Liver (tissue), 9 donors: Measurements from ENCODE around the gene E2F4. TPM values are rescaled to one million over a fixed set of nuclear protein-coding genes. Genes with fewer than 3 reads are reported as not detected.

ENCODE experiments used
- DNase-seq: peaks from one replicate; pipeline ENCODE4 v3.0.0-alpha.2; 2017; ENCODE audit warnings: low spot score
- H3K27ac ChIP-seq, 2 donors: one replicate each; pipeline ENCODE4 v1.7.0; 2013; ENCODE audit warnings: inconsistent platforms in 2 of 2, low read length in 2 of 2, control low read depth in 1 of 2, low read depth in 1 of 2, mild to moderate bottlenecking in 1 of 2
- H3K27me3 ChIP-seq, 4 donors: one replicate each; pipeline versions ENCODE4 v1.6.1 to v1.7.0; 2013; ENCODE audit warnings: low read length in 3 of 4, inconsistent platforms in 1 of 4, mild to moderate bottlenecking in 1 of 4, moderate library complexity in 1 of 4; ENCODE audit not compliant: control insufficient read depth in 4 of 4, insufficient read depth in 4 of 4
- H3K36me3 ChIP-seq, 4 donors: one replicate each; pipeline versions ENCODE4 v1.6.1 to v1.7.0; 2013; ENCODE audit warnings: low read length in 3 of 4, mild to moderate bottlenecking in 3 of 4, low read depth in 1 of 4, moderate library complexity in 1 of 4; ENCODE audit not compliant: control insufficient read depth in 4 of 4, insufficient read depth in 3 of 4
- H3K4me1 ChIP-seq, 4 donors: one replicate each; pipeline versions ENCODE4 v1.6.1 to v1.7.0; 2013; ENCODE audit warnings: low read length in 3 of 4, mild to moderate bottlenecking in 3 of 4, moderate library complexity in 1 of 4; ENCODE audit not compliant: control insufficient read depth in 4 of 4, insufficient read depth in 4 of 4
- H3K4me3 ChIP-seq, 3 donors: one replicate each; pipeline versions ENCODE4 v1.6.1 to v1.7.0; 2013; ENCODE audit warnings: low read length in 3 of 3, control low read depth in 1 of 3, low read depth in 1 of 3, mild to moderate bottlenecking in 1 of 3
- H3K9ac ChIP-seq, 2 donors: one replicate each; pipeline ENCODE4 v1.7.0; 2013; ENCODE audit warnings: low read length in 2 of 2, mild to moderate bottlenecking in 2 of 2, moderate library complexity in 2 of 2, control low read depth in 1 of 2, low read depth in 1 of 2
- H3K9me3 ChIP-seq, 4 donors: one replicate each; pipeline versions ENCODE4 v1.6.1 to v1.7.0; 2013; ENCODE audit warnings: low read length in 3 of 4; ENCODE audit not compliant: control insufficient read depth in 4 of 4
- FOXA2 ChIP-seq: IDR thresholded peaks from 2 replicates; pipeline ENCODE4 v1.6.1; 2016; ENCODE audit warnings: antibody characterized with exemption
- GABPA ChIP-seq, 2 donors: IDR thresholded peaks in 1 of 2; conservative IDR thresholded peaks in 1 of 2; 2 replicates each; pipeline ENCODE4 v1.6.1; 2016; ENCODE audit warnings: antibody characterized with exemption in 2 of 2, mild to moderate bottlenecking in 1 of 2, moderate library complexity in 1 of 2
- RAD21 ChIP-seq, 2 donors: IDR thresholded peaks; 2 replicates each; pipeline ENCODE4 v1.6.1; 2016; ENCODE audit warnings: antibody characterized with exemption in 2 of 2, mild to moderate bottlenecking in 2 of 2
- REST ChIP-seq: IDR thresholded peaks from 2 replicates; pipeline ENCODE4 v1.6.1; 2016; ENCODE audit warnings: antibody characterized with exemption, mild to moderate bottlenecking
- TAF1 ChIP-seq: conservative IDR thresholded peaks from 2 replicates; pipeline ENCODE4 v1.6.1; 2016; ENCODE audit warnings: antibody characterized with exemption, mild to moderate bottlenecking
- YY1 ChIP-seq: IDR thresholded peaks from 2 replicates; pipeline ENCODE4 v1.6.1; 2016; ENCODE audit warnings: antibody characterized with exemption, mild to moderate bottlenecking
- ZBTB33 ChIP-seq: IDR thresholded peaks from 2 replicates; pipeline ENCODE4 v1.6.1; 2016; ENCODE audit warnings: antibody characterized with exemption
- WGBS: extraction: QIAGEN DNeasy Blood & Tissue Kit; methylation state at CpG from one replicate; pipeline ENCODE4 v1.1.7; 2013; 5-methylcytosine and 5-hydroxymethylcytosine counted together
- polyA plus RNA-seq, 2 donors: library from polyadenylated mRNA; stranded (reverse) in 1 of 2; unstranded in 1 of 2; fragments of 200-250 nt in 1 of 2; fragments of >200 nt in 1 of 2; fragmentation: Nextera tagmentation in 1 of 2; extraction: Ambion mirVana in 1 of 2; gene quantifications; one replicate each; pipeline versions ENCODE4 v1.2.1 to v1.2.3, GENCODE V29; 2013 to 2015
- total RNA-seq, 2 donors: library from RNA; depleted of rRNA; stranded (reverse); fragments of >200 nt; gene quantifications; one replicate each; pipeline ENCODE4 v1.2.3, GENCODE V29; 2014
- TF ChIP-seq, protein P1 (sequence below): fragments of 150-350 bp; IDR thresholded peaks from 2 replicates; pipeline ENCODE4 v1.5.1; 2017; ENCODE audit warnings: improper control_type of control experiment, low read depth, low read length; ENCODE audit not compliant: missing input control
- TF ChIP-seq, protein P2 (sequence below): IDR thresholded peaks from 2 replicates; pipeline ENCODE4 v1.6.1; 2016; ENCODE audit warnings: antibody characterized with exemption
- donor health status: healthy.
- donor health status: healthy.
- donor health status: healthy.
- donor health status: healthy.
- donor health status: healthy.

E2F4 gene
- total and polyA plus RNA-seq, 4 donors: 18.1 to 107 (median 30.0) TPM

DNA sequence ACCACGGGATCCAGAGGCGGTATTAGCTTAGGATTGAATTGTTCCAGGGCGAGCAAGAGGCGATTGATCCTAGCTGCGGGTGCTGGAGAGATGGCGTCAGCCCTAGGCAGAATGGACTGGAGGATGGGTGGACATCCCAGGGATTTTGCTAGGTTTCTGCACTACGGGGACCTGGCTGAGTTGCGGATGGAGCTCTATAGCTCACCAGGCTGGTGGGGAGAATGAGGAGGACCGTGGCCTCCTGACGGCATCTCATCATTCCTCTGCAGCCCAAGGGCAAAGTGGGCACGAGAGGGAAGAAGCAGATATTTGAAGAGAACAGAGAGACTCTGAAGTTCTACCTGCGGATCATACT is 35.6 kb downstream of the E2F4 start:
- 13% methylated on average over 12 of the region's 12 CpGs for WGBS
- TF ChIP-seq YY1 (no peak), TAF1 (no peak), GABPA (IDR thresholded peaks at IDR 0.05 in 1 of 2, conservative IDR thresholded peaks at IDR 0.05 in 1 of 2) (no peak), RAD21 (IDR thresholded peaks at IDR 0.05) (no peak), FOXA2 (no peak)
- TF ChIP-seq, protein P1, sequence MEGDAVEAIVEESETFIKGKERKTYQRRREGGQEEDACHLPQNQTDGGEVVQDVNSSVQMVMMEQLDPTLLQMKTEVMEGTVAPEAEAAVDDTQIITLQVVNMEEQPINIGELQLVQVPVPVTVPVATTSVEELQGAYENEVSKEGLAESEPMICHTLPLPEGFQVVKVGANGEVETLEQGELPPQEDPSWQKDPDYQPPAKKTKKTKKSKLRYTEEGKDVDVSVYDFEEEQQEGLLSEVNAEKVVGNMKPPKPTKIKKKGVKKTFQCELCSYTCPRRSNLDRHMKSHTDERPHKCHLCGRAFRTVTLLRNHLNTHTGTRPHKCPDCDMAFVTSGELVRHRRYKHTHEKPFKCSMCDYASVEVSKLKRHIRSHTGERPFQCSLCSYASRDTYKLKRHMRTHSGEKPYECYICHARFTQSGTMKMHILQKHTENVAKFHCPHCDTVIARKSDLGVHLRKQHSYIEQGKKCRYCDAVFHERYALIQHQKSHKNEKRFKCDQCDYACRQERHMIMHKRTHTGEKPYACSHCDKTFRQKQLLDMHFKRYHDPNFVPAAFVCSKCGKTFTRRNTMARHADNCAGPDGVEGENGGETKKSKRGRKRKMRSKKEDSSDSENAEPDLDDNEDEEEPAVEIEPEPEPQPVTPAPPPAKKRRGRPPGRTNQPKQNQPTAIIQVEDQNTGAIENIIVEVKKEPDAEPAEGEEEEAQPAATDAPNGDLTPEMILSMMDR: no peak
- peak overlapping the region; percentile 84 to 93 for H3K9ac ChIP-seq
- peaks cover 2 to 47% (median 30%) of the 10 kb centered on the region in 4 donors for H3K4me1 ChIP-seq
- peaks cover 7 to 19% (median 17%) of the 10 kb centered on the region in 4 donors for H3K36me3 ChIP-seq
- H3K27me3 ChIP-seq: no peaks in the 10 kb centered on the region
- H3K4me3 ChIP-seq: peak overlapping the region; percentile 81 to 98 (median 93)
- H3K9me3 ChIP-seq: no peaks in the 10 kb centered on the region
- DNase-seq: no peak
- peak overlapping the region; percentile 49 to 70 for H3K27ac ChIP-seq

DNA sequence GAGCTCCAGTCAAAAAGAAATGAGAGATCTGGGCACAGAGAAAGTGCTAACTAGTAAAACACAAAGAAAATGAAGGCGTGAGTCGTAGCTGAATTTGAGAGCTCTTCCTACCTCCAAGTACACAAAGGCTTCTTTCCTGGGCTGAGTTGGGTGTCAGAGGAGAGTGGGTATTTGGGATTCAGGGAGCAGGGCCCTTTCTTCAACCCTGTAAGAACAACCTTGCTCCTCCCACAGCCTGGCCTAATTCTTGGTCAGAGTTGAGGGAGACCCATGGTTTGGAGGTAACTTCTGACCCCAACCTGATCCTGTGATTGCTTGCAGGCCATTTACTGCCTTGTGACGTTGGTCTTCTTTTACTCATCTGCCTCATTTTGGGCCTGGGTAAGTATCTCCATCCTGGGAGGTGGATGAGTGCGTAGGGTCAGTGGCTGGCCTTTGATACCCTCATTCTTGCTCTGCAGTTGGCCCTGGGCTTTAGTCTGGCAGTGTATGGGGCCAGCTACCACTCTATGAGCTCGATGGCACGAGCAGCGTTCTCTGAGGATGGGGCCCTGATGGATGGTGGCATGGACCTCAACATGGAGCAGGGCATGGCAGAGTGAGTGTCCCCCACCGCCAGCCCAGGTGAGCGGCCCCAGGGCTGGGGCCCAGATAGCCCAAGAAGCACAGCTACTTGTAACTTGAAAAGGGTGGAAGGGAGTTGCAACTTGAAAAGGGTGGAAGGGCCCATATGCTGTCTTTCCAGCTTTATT is 36.3 kb downstream of the E2F4 start:
- Histone ChIP-seq H3K27ac (no peak overlapping the region), H3K36me3 (peaks cover 7 to 19% (median 17%) of the 10 kb centered on the region in 4 donors), H3K9me3 (no peaks in the 10 kb centered on the region), H3K4me3 (peak overlapping the region in 1 of 3 donors; percentile 98), H3K4me1 (peaks cover 2 to 47% (median 30%) of the 10 kb centered on the region in 4 donors), H3K27me3 (no peaks in the 10 kb centered on the region), H3K9ac (no peak overlapping the region)
- no peak for DNase-seq
- TF ChIP-seq, protein P1: no peak
- TF ChIP-seq RAD21 (IDR thresholded peaks at IDR 0.05): no peak
- TF ChIP-seq, protein P2, sequence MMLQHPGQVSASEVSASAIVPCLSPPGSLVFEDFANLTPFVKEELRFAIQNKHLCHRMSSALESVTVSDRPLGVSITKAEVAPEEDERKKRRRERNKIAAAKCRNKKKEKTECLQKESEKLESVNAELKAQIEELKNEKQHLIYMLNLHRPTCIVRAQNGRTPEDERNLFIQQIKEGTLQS: no peak
- TF ChIP-seq ZBTB33: no peak
- TF ChIP-seq YY1: no peak
- no peak for TF ChIP-seq REST
- WGBS: 93% methylated on average over 9 of the region's 9 CpGs
